CD14-positive monocyte (primary cell): ENCODE data around the gene C5orf34. TPM values are rescaled to one million over a fixed set of nuclear protein-coding genes. Genes with fewer than 3 reads are reported as not detected.

Experiments used
- DNase-seq, 3 donors: peaks; one replicate each; pipeline ENCODE4 v3.0.0-alpha.2; 2011 to 2022
- H2AFZ ChIP-seq: 2 replicates; pipeline ENCODE4 v1.6.0; 2012; ENCODE audit warnings: mild to moderate bottlenecking, low read depth, low read length, inconsistent platforms; ENCODE audit not compliant: insufficient read depth, poor library complexity, severe bottlenecking
- H3K27ac ChIP-seq, 2 donors: 1 replicate in 1 of 2; 2 replicates in 1 of 2; pipeline ENCODE4 v1.5.1; 2012 to 2013; ENCODE audit warnings: low read length in 2 of 2, control low read depth in 1 of 2, inconsistent platforms in 1 of 2, low read depth in 1 of 2, mild to moderate bottlenecking in 1 of 2
- H3K27me3 ChIP-seq, 2 donors: one replicate each; pipeline versions ENCODE4 v1.6.0 to v1.6.1; 2011 to 2013; ENCODE audit warnings: low read length in 2 of 2; ENCODE audit not compliant: control insufficient read depth in 2 of 2, insufficient read depth in 2 of 2
- H3K36me3 ChIP-seq, 2 donors: replicated peaks in 1 of 2; 1 replicate in 1 of 2; 2 replicates in 1 of 2; pipeline versions ENCODE4 v1.5.1 to v1.6.1; 2012 to 2013; ENCODE audit warnings: low read length in 2 of 2, control low read depth in 1 of 2, inconsistent platforms in 1 of 2, mild to moderate bottlenecking in 1 of 2; ENCODE audit not compliant: insufficient read depth in 2 of 2, control insufficient read depth in 1 of 2
- H3K4me1 ChIP-seq, 2 donors: 1 replicate in 1 of 2; 2 replicates in 1 of 2; pipeline versions ENCODE4 v1.5.1 to v1.6.1; 2012 to 2013; ENCODE audit warnings: low read length in 2 of 2, control low read depth in 1 of 2, inconsistent platforms in 1 of 2, mild to moderate bottlenecking in 1 of 2, moderate library complexity in 1 of 2; ENCODE audit not compliant: insufficient read depth in 2 of 2, control insufficient read depth in 1 of 2
- H3K4me2 ChIP-seq: replicated peaks from 2 replicates; pipeline ENCODE3; 2012; ENCODE audit warnings: low read length, moderate library complexity, mild to moderate bottlenecking; ENCODE audit not compliant: poor library complexity, severe bottlenecking; ENCODE audit errors: extremely low read depth
- H3K4me3 ChIP-seq, 3 experiments: fragments of 200-600 bp in 1 of 3; sonication (generic) in 1 of 3; replicated peaks in 1 of 3; 1 replicate in 2 of 3; 2 replicates in 1 of 3; pipeline ENCODE4 v1.5.1; 2011 to 2013; ENCODE audit warnings: low read length in 3 of 3, mild to moderate bottlenecking in 3 of 3, control low read depth in 2 of 3, low read depth in 2 of 3, inconsistent platforms in 1 of 3, moderate library complexity in 1 of 3
- H3K79me2 ChIP-seq: 2 replicates; pipeline ENCODE4 v1.6.0; 2012; ENCODE audit warnings: mild to moderate bottlenecking, control low read depth, inconsistent platforms, low read length, moderate library complexity; ENCODE audit not compliant: insufficient read depth
- H3K9ac ChIP-seq: 2 replicates; pipeline ENCODE4 v1.6.0; 2017; ENCODE audit warnings: low read length, mild to moderate bottlenecking; ENCODE audit not compliant: insufficient read depth, poor library complexity, severe bottlenecking
- H3K9me3 ChIP-seq, 2 donors: replicated peaks in 1 of 2; 1 replicate in 1 of 2; 2 replicates in 1 of 2; pipeline versions ENCODE4 v1.5.1 to v1.6.1; 2012 to 2013; ENCODE audit warnings: low read length in 2 of 2, control low read depth in 1 of 2; ENCODE audit not compliant: control insufficient read depth in 1 of 2, insufficient read depth in 1 of 2
- H4K20me1 ChIP-seq: 2 replicates; pipeline ENCODE4 v1.6.0; 2012; ENCODE audit warnings: mild to moderate bottlenecking, low read length, control low read depth, moderate library complexity; ENCODE audit not compliant: insufficient read depth
- H3K27ac Mint-ChIP-seq, 7 donors: one replicate each; pipeline ENCODE4 v1.8.0; 2020; ENCODE audit warnings: mild to moderate bottlenecking in 7 of 7, mixed read lengths in 7 of 7, moderate library complexity in 6 of 7, inconsistent platforms in 2 of 7
- H3K27me3 Mint-ChIP-seq, 3 donors: one replicate each; pipeline ENCODE4 v1.8.0; 2021 to 2022; ENCODE audit warnings: low read depth in 3 of 3, mild to moderate bottlenecking in 3 of 3, mixed read lengths in 3 of 3, moderate library complexity in 3 of 3, inconsistent platforms in 1 of 3
- H3K36me3 Mint-ChIP-seq, 2 donors: one replicate each; pipeline ENCODE4 v1.8.0; 2020; ENCODE audit warnings: mixed read lengths in 2 of 2, inconsistent platforms in 1 of 2, mild to moderate bottlenecking in 1 of 2
- H3K4me1 Mint-ChIP-seq: one replicate; pipeline ENCODE4 v1.8.0; 2020; ENCODE audit warnings: mild to moderate bottlenecking, mixed read lengths
- H3K4me3 Mint-ChIP-seq, 2 donors: one replicate each; pipeline ENCODE4 v1.8.0; 2020; ENCODE audit warnings: mild to moderate bottlenecking in 2 of 2, mixed read lengths in 2 of 2, moderate library complexity in 1 of 2
- H3K9me3 Mint-ChIP-seq, 7 donors: one replicate each; pipeline ENCODE4 v1.8.0; 2020 to 2022; ENCODE audit warnings: mixed read lengths in 7 of 7, mild to moderate bottlenecking in 6 of 7, moderate library complexity in 6 of 7, inconsistent platforms in 2 of 7
- CTCF ChIP-seq: fragments of 200-600 bp; IDR thresholded peaks from one replicate; pipeline ENCODE4 v1.8.0; 2022; ENCODE audit warnings: antibody characterized with exemption, mild to moderate bottlenecking
- WGBS: methylation state at CpG from one replicate; pipeline ENCODE4 v1.1.5; 2013; ENCODE audit warnings: missing lambda C conversion rate; ENCODE audit not compliant: insufficient coverage; 5-methylcytosine and 5-hydroxymethylcytosine counted together
- intact Hi-C, 2 donors: fragments of 100-400 bp; cut with micrococcal nuclease; formaldehyde crosslinking; loops; one replicate each; pipeline versions ENCODE4 v1.15.0 to v1.15.1; 2023
- polyA plus RNA-seq, 3 donors: library from polyadenylated mRNA; depleted of rRNA in 1 of 3; unstranded in 2 of 3; stranded (reverse) in 1 of 3; fragments of 300-500 nt in 2 of 3; fragments of >200 nt in 1 of 3; fragmentation: Illumina TruSeq in 2 of 3; gene quantifications; 1 replicate in 2 of 3; 2 replicates in 1 of 3; pipeline ENCODE4 v1.2.3, GENCODE V29; 2012 to 2021

The C5orf34 gene
- polyA plus RNA-seq, 3 donors, result 0.17 to 0.59 (median 0.29) TPM

GRCh38 chr5:43564289-43564850, 49.4 kb upstream of the C5orf34 start:
- peaks cover 0 to 2% (median 0%) of the 10 kb centered on the region in 7 donors for H3K9me3 Mint-ChIP-seq
- no peak overlapping the region for H3K27ac ChIP-seq

GRCh38 chr5:43563321-43563720, 48.4 kb upstream of the C5orf34 start:
- Mint-ChIP-seq H3K4me3 (no peak overlapping the region), H3K27ac (peak overlapping the region in 1 of 7 donors; percentile 3), H3K9me3 (peaks cover 0 to 2% (median 0%) of the 10 kb centered on the region in 7 donors), H3K4me1 (no peaks in the 10 kb centered on the region), H3K27me3 (peaks cover 1 to 7% (median 2%) of the 10 kb centered on the region in 3 donors), H3K36me3 (no peaks in the 10 kb centered on the region)
- Histone ChIP-seq H2AFZ (no peak overlapping the region), H3K79me2 (no peaks in the 10 kb centered on the region), H3K4me3 (no peak overlapping the region), H3K27me3 (peaks cover 0 to 2% of the 10 kb centered on the region in 2 donors), H3K27ac (no peak overlapping the region), H4K20me1 (no peaks in the 10 kb centered on the region), H3K4me2 (no peak overlapping the region), H3K9me3 (no peaks in the 10 kb centered on the region), H3K36me3 (no peaks in the 10 kb centered on the region), H3K4me1 (no peaks in the 10 kb centered on the region), H3K9ac (no peak overlapping the region)
- 95% methylated on average over 2 of the region's 3 CpGs for WGBS
- intact Hi-C loops, result no loop called here
- no peak for DNase-seq
- TF ChIP-seq CTCF, result no peak

More at GRCh38 chr5:43564289-43564850, 49.4 kb upstream of the C5orf34 start:
- Histone ChIP-seq H2AFZ (no peak overlapping the region), H4K20me1 (no peaks in the 10 kb centered on the region), H3K4me3 (no peak overlapping the region), H3K79me2 (no peaks in the 10 kb centered on the region), H3K36me3 (no peaks in the 10 kb centered on the region), H3K27me3 (no peaks in the 10 kb centered on the region), H3K9me3 (no peaks in the 10 kb centered on the region), H3K4me1 (no peaks in the 10 kb centered on the region), H3K9ac (no peak overlapping the region), H3K4me2 (no peak overlapping the region)
- DNase-seq, result no peak
- H3K4me3 Mint-ChIP-seq, result no peak overlapping the region
- no peak for TF ChIP-seq CTCF
- intact Hi-C loops, result no loop called here
- H3K36me3 Mint-ChIP-seq, result peaks cover 0 to 2% of the 10 kb centered on the region in 2 donors
- H3K27ac Mint-ChIP-seq, result no peak overlapping the region
- no peaks in the 10 kb centered on the region for H3K4me1 Mint-ChIP-seq
- H3K27me3 Mint-ChIP-seq, result peaks cover 1 to 5% (median 2%) of the 10 kb centered on the region in 3 donors
- no CpG with 5 or more reads among the region's 5 CpGs for WGBS
